K562 (cell line): Measurements from ENCODE around the gene POC5. TPM values are rescaled to one million over a fixed set of nuclear protein-coding genes. Genes with fewer than 3 reads are reported as not detected.

Experiments
- HDAC8 ChIP-seq: fragments of 450-650 bp; IDR thresholded peaks from 2 replicates; pipeline ENCODE4 v1.6.1; 2016; ENCODE audit warnings: mild to moderate bottlenecking, missing genetic modification characterization, moderate library complexity, missing compliant biosample characterization
- HMG20B ChIP-seq: fragments of 250-450 bp; sonication (Bioruptor Pico); IDR thresholded peaks from 2 replicates; pipeline ENCODE4 v1.5.0; 2021; ENCODE audit warnings: mild to moderate bottlenecking
- NR2C2 ChIP-seq, 2 experiments: fragments of 200-800 bp in 1 of 2; sonication (Bioruptor generic) in 1 of 2; sonication (generic) in 1 of 2; formaldehyde crosslinking in 1 of 2; IDR thresholded peaks; 2 replicates each; pipeline versions ENCODE4 v1.6.1 to v1.8.0; 2016 to 2022; ENCODE audit warnings: mild to moderate bottlenecking in 1 of 2, missing compliant biosample characterization in 1 of 2, missing genetic modification characterization in 1 of 2, missing genetic modification reagents in 1 of 2
- POLR2A ChIP-seq: fragments of 450-650 bp; conservative IDR thresholded peaks from 2 replicates; pipeline ENCODE4 v1.6.1; 2016
- PURB ChIP-seq: sonication (generic); formaldehyde crosslinking; IDR thresholded peaks from 2 replicates; pipeline ENCODE4 v1.9.0; 2021; ENCODE audit warnings: low read depth, mild to moderate bottlenecking, missing genetic modification reagents
- ZEB2 ChIP-seq: fragments of 450-650 bp; IDR thresholded peaks from 2 replicates; pipeline ENCODE4 v1.6.1; 2016
- ZNF134 ChIP-seq: fragments of 250-450 bp; sonication (Bioruptor Pico); conservative IDR thresholded peaks from 2 replicates; pipeline ENCODE4 v1.4.0; 2020
- ZNF384 ChIP-seq: IDR thresholded peaks from 2 replicates; pipeline ENCODE4 v1.6.1; 2012; ENCODE audit warnings: low read depth, low read length, improper control_type of control experiment
- polyA plus RNA-seq, 8 experiments: library from polyadenylated mRNA; depleted of rRNA in 4 of 8; stranded (reverse) in 5 of 8; unstranded in 3 of 8; fragments of >200 nt; fragmentation: Nextera tagmentation in 2 of 8; fragmentation: Illumina TruSeq in 1 of 8; extraction: Ambion mirVana in 2 of 8; extraction: Trizol in 1 of 8; gene quantifications; 2 replicates each; pipeline versions ENCODE4 v1.2.1 to v1.2.3, GENCODE V29; 2011 to 2014; ENCODE audit warnings: inconsistent platforms in 1 of 8, missing spikeins in 1 of 8
- total RNA-seq, 7 experiments: library from RNA; depleted of rRNA in 6 of 7; stranded (reverse); fragments of >200 nt in 6 of 7; fragmentation: Illumina TruSeq in 2 of 7; extraction: Trizol in 2 of 7; gene quantifications; 2 replicates each; pipeline versions ENCODE4 v1.2.1 to v1.2.3, GENCODE V29; 2011 to 2021; ENCODE audit warnings: low replicate concordance in 1 of 7
- TF ChIP-seq, protein P1 (sequence below): fragments of 250-450 bp; sonication (Bioruptor Pico); IDR thresholded peaks from 2 replicates; pipeline ENCODE4 v1.4.0; 2020
- TF ChIP-seq, protein P2 (sequence below), 2 experiments: fragments of 450-650 bp; formaldehyde crosslinking in 1 of 2; IDR thresholded peaks; 2 replicates each; pipeline versions ENCODE4 v1.4.0 to v1.6.1; 2014 to 2020; ENCODE audit warnings: mild to moderate bottlenecking in 2 of 2, borderline replicate concordance in 1 of 2, low read depth in 1 of 2
- TF ChIP-seq, protein P3 (sequence below), 2 experiments: fragments of 450-650 bp; IDR thresholded peaks; 2 replicates each; pipeline ENCODE4 v1.6.1; 2016; ENCODE audit warnings: mild to moderate bottlenecking in 2 of 2, borderline replicate concordance in 1 of 2, low read depth in 1 of 2, moderate library complexity in 1 of 2

The POC5 gene
- total and polyA plus RNA-seq, 9 of the 15 experiments (the other 6 are each of a cell fraction or from before 2014, with no cell fraction given): 14.5 to 38.2 (median 27.0) TPM

- TF ChIP-seq, protein P1, sequence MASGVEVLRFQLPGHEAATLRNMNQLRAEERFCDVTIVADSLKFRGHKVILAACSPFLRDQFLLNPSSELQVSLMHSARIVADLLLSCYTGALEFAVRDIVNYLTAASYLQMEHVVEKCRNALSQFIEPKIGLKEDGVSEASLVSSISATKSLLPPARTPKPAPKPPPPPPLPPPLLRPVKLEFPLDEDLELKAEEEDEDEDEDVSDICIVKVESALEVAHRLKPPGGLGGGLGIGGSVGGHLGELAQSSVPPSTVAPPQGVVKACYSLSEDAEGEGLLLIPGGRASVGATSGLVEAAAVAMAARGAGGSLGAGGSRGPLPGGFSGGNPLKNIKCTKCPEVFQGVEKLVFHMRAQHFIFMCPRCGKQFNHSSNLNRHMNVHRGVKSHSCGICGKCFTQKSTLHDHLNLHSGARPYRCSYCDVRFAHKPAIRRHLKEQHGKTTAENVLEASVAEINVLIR: no peak
- TF ChIP-seq PURB (CRISPR knock-in tag) (no peak), ZNF384 (no peak), POLR2A (no peak; the same call in 1 of the 2 replicates), HMG20B (CRISPR knock-in tag) (no peak), ZEB2 (no peak), HDAC8 (tag) (no peak), ZNF134 (CRISPR knock-in tag) (no peak), NR2C2 (CRISPR knock-in tag; IDR thresholded peaks at IDR 0.05) (no peak), NR2C2 (tag; IDR thresholded peaks at IDR 0.05) (peak; percentile 77)
- TF ChIP-seq, protein P2, sequence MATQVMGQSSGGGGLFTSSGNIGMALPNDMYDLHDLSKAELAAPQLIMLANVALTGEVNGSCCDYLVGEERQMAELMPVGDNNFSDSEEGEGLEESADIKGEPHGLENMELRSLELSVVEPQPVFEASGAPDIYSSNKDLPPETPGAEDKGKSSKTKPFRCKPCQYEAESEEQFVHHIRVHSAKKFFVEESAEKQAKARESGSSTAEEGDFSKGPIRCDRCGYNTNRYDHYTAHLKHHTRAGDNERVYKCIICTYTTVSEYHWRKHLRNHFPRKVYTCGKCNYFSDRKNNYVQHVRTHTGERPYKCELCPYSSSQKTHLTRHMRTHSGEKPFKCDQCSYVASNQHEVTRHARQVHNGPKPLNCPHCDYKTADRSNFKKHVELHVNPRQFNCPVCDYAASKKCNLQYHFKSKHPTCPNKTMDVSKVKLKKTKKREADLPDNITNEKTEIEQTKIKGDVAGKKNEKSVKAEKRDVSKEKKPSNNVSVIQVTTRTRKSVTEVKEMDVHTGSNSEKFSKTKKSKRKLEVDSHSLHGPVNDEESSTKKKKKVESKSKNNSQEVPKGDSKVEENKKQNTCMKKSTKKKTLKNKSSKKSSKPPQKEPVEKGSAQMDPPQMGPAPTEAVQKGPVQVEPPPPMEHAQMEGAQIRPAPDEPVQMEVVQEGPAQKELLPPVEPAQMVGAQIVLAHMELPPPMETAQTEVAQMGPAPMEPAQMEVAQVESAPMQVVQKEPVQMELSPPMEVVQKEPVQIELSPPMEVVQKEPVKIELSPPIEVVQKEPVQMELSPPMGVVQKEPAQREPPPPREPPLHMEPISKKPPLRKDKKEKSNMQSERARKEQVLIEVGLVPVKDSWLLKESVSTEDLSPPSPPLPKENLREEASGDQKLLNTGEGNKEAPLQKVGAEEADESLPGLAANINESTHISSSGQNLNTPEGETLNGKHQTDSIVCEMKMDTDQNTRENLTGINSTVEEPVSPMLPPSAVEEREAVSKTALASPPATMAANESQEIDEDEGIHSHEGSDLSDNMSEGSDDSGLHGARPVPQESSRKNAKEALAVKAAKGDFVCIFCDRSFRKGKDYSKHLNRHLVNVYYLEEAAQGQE (IDR thresholded peaks at IDR 0.05; ENCODE audit: borderline replicate concordance): no peak
- TF ChIP-seq, protein P2 (CRISPR knock-in tag; IDR thresholded peaks at IDR 0.05; ENCODE audit: low read depth): no peak
- TF ChIP-seq, protein P3, sequence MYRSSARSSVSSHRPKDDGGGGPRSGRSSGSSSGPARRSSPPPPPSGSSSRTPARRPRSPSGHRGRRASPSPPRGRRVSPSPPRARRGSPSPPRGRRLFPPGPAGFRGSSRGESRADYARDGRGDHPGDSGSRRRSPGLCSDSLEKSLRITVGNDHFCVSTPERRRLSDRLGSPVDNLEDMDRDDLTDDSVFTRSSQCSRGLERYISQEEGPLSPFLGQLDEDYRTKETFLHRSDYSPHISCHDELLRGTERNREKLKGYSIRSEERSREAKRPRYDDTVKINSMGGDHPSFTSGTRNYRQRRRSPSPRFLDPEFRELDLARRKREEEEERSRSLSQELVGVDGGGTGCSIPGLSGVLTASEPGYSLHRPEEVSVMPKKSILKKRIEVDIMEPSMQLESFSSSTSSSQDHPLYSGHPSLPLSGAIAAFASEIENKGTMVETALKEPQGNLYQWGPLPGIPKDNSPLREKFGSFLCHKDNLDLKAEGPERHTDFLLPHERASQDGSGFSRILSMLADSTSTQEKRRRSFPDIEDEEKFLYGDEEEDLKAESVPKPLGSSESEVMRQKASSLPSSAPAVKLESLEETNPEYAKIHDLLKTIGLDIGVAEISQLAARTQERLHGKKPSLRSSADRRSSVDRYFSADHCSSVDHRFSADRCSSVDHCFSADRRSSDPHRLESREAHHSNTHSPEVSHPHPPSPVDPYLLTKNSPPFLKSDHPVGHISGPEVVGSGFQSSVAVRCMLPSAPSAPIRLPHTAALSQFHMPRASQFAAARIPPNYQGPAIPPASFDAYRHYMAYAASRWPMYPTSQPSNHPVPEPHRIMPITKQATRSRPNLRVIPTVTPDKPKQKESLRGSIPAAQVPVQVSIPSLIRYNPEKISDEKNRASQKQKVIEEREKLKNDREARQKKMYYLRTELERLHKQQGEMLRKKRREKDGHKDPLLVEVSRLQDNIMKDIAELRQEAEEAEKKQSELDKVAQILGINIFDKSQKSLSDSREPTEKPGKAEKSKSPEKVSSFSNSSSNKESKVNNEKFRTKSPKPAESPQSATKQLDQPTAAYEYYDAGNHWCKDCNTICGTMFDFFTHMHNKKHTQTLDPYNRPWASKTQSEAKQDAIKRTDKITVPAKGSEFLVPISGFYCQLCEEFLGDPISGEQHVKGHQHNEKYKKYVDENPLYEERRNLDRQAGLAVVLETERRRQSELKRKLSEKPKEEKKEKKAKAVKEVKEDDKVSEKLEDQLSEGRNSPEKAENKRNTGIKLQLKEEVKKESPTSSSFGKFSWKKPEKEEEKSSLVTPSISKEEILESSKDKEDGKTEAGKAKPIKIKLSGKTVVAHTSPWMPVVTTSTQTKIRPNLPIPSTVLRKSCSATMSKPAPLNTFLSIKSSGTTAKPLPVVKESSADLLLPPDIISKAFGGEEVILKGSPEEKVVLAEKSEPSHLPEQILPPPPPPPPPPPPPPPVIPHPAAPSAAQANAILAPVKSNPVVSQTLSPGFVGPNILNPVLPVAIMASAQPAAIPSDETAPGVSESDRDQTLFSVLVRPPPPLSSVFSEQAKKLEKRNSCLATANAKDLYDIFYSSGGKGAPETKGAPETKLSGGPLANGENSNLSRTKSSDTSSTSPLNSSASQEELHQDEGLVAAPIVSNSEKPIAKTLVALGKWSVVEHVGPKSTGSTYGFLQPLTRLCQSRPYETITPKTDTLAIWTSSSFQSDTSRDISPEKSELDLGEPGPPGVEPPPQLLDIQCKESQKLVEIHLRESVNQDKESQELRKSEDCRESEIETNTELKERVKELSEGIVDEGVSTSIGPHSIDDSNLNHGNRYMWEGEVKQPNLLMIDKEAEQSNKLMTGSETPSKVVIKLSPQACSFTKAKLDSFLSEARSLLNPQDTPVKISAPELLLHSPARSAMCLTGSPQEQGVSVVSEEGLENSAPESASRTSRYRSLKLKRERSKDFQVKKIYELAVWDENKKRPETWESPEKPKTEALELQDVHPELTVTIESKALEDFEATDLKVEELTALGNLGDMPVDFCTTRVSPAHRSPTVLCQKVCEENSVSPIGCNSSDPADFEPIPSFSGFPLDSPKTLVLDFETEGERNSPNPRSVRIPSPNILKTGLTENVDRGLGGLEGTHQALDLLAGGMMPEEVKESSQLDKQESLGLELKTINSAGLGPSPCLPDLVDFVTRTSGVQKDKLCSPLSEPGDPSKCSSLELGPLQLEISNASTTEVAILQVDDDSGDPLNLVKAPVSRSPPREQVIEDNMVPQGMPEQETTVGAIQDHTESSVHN (IDR thresholded peaks at IDR 0.05; ENCODE audit: borderline replicate concordance in 1 of 2, low read depth in 1 of 2): no peak
Observed at GRCh38 chr5:75706775-75707174, 10.5 kb downstream of the POC5 start (continued).
